IMR-90 (cell line): ENCODE results near the gene KRTAP20-3.

Experiments used
- BHLHE40 ChIP-seq: fragments of 150-350 bp; IDR thresholded peaks from 2 replicates; pipeline ENCODE4 v1.6.1; 2016; ENCODE audit warnings: mild to moderate bottlenecking, low read depth, low read length
- CHD1 ChIP-seq: IDR thresholded peaks from 2 replicates; pipeline ENCODE4 v1.6.1; 2012; ENCODE audit warnings: low read depth, low read length, improper control_type of control experiment
- CTCF ChIP-seq: conservative IDR thresholded peaks from 2 replicates; pipeline ENCODE4 v1.5.1; 2012; ENCODE audit warnings: mild to moderate bottlenecking, low read depth, low read length, improper control_type of control experiment
- FOS ChIP-seq: fragments of 150-350 bp; IDR thresholded peaks from 2 replicates; pipeline ENCODE4 v1.6.1; 2016; ENCODE audit warnings: low read depth, low read length
- MXI1 ChIP-seq: IDR thresholded peaks from 2 replicates; pipeline ENCODE4 v1.6.1; 2012; ENCODE audit warnings: low read depth, mild to moderate bottlenecking, low read length, moderate library complexity, borderline replicate concordance
- NFE2L2 ChIP-seq: fragments of 150-350 bp; IDR thresholded peaks from 2 replicates; pipeline ENCODE4 v1.6.1; 2016; ENCODE audit warnings: low read depth, mild to moderate bottlenecking, low read length
- POLR2A ChIP-seq: IDR thresholded peaks from 2 replicates; pipeline ENCODE4 v1.6.1; 2012; ENCODE audit warnings: mild to moderate bottlenecking, low read depth, low read length
- RCOR1 ChIP-seq: IDR thresholded peaks from 2 replicates; pipeline ENCODE4 v1.6.1; 2012; ENCODE audit warnings: mild to moderate bottlenecking, low read length, improper control_type of control experiment; ENCODE audit not compliant: insufficient replicate concordance
- RFX5 ChIP-seq: IDR thresholded peaks from 2 replicates; pipeline ENCODE4 v1.8.0; 2012; ENCODE audit warnings: low read depth, mild to moderate bottlenecking, low read length, moderate library complexity

GRCh38 chr21:30684506-30684905 is 41.8 kb downstream of the KRTAP20-3 start:
- TF ChIP-seq CHD1, result no peak
- TF ChIP-seq CTCF, result no peak
- no peak for TF ChIP-seq MXI1
- no peak for TF ChIP-seq RFX5
- TF ChIP-seq RCOR1, result no peak
- TF ChIP-seq POLR2A, result no peak
- TF ChIP-seq FOS, result no peak
- TF ChIP-seq NFE2L2, result no peak
- no peak for TF ChIP-seq BHLHE40
